Ectodermal cell (in vitro differentiated cells): ENCODE data around the gene DGKB.
A peak's percentile ranks its signal among the peaks of the same experiment; 100 is the strongest.

Experiments used
- H3K27ac ChIP-seq: 2 replicates; pipeline ENCODE4 v1.7.0; 2013; ENCODE audit warnings: mild to moderate bottlenecking, low read depth, low read length; ENCODE audit not compliant: insufficient read depth, poor library complexity, severe bottlenecking
- H3K27me3 ChIP-seq: 2 replicates; pipeline ENCODE4 v1.7.0; 2013; ENCODE audit warnings: mild to moderate bottlenecking, low read length; ENCODE audit not compliant: insufficient read depth, control insufficient read depth, poor library complexity, severe bottlenecking
- H3K36me3 ChIP-seq: one replicate; pipeline ENCODE4 v1.7.0; 2013; ENCODE audit warnings: low read length; ENCODE audit not compliant: control insufficient read depth, insufficient read depth
- H3K4me1 ChIP-seq: one replicate; pipeline ENCODE4 v1.7.0; 2013; ENCODE audit warnings: low read length; ENCODE audit not compliant: control insufficient read depth, insufficient read depth
- H3K4me3 ChIP-seq: 2 replicates; pipeline ENCODE4 v1.7.0; 2013; ENCODE audit warnings: low read depth, low read length, control low read depth; ENCODE audit not compliant: insufficient read depth
- H3K9me3 ChIP-seq: 2 replicates; pipeline ENCODE4 v1.7.0; 2013; ENCODE audit warnings: mild to moderate bottlenecking, low read length, moderate library complexity; ENCODE audit not compliant: control insufficient read depth
- WGBS, 2 experiments: methylation state at CpG; one replicate each; pipeline ENCODE4 v1.1.7; 2013; ENCODE audit warnings: missing lambda C conversion rate in 2 of 2; 5-methylcytosine and 5-hydroxymethylcytosine counted together

Gene DGKB

GRCh38 chr7:14125998-14126397 is 776.6 kb downstream of the DGKB start:
- H3K9me3 ChIP-seq, result no peaks in the 10 kb centered on the region
- H3K27me3 ChIP-seq, result no peaks in the 10 kb centered on the region
- H3K36me3 ChIP-seq, result no peaks in the 10 kb centered on the region
- 89 to 95% methylated on average over 3 of the region's 3 CpGs for whole genome bisulfite sequencing, 2 experiments
- H3K27ac ChIP-seq, result no peak overlapping the region
- no peak overlapping the region for H3K4me3 ChIP-seq
- no peaks in the 10 kb centered on the region for H3K4me1 ChIP-seq

GRCh38 chr7:14124716-14125115 is 777.8 kb downstream of the DGKB start:
- H3K36me3 ChIP-seq, result no peaks in the 10 kb centered on the region
- H3K9me3 ChIP-seq, result no peaks in the 10 kb centered on the region
- H3K4me1 ChIP-seq, result no peaks in the 10 kb centered on the region
- H3K27ac ChIP-seq, result no peak overlapping the region
- no peak overlapping the region for H3K4me3 ChIP-seq
- H3K27me3 ChIP-seq, result no peaks in the 10 kb centered on the region
- WGBS, 2 experiments, result 83 to 88% methylated on average over 2 of the region's 2 CpGs

GRCh38 chr7:14123923-14124322 is 778.6 kb downstream of the DGKB start:
- WGBS, 2 experiments, result 88 to 96% methylated on average over 1 of the region's 1 CpG
- H3K4me3 ChIP-seq, result no peak overlapping the region
- no peaks in the 10 kb centered on the region for H3K9me3 ChIP-seq
- no peak overlapping the region for H3K27ac ChIP-seq
- H3K27me3 ChIP-seq, result no peaks in the 10 kb centered on the region
- no peaks in the 10 kb centered on the region for H3K36me3 ChIP-seq
- H3K4me1 ChIP-seq, result no peaks in the 10 kb centered on the region

GRCh38 chr7:14115701-14116100 is 786.9 kb downstream of the DGKB start:
- 91 to 96% methylated on average over 2 of the region's 2 CpGs for WGBS, 2 experiments

GRCh38 chr7:14104861-14105260 is 797.7 kb downstream of the DGKB start:
- 71 to 84% methylated on average over 3 of the region's 3 CpGs for WGBS, 2 experiments
- peak overlapping the region; percentile 47 for H3K27ac ChIP-seq
- H3K4me1 ChIP-seq, result no peaks in the 10 kb centered on the region
- H3K9me3 ChIP-seq, result no peaks in the 10 kb centered on the region
- H3K36me3 ChIP-seq, result no peaks in the 10 kb centered on the region
- no peak overlapping the region for H3K4me3 ChIP-seq
- no peaks in the 10 kb centered on the region for H3K27me3 ChIP-seq

More at GRCh38 chr7:14115701-14116100, 786.9 kb downstream of the DGKB start:
- Histone ChIP-seq H3K9me3 (no peaks in the 10 kb centered on the region), H3K36me3 (no peaks in the 10 kb centered on the region), H3K27me3 (no peaks in the 10 kb centered on the region), H3K4me1 (no peaks in the 10 kb centered on the region), H3K27ac (no peak overlapping the region), H3K4me3 (no peak overlapping the region)

GRCh38 chr7:14096159-14096558 is 806.4 kb downstream of the DGKB start:
- Histone ChIP-seq H3K27ac (no peak overlapping the region), H3K36me3 (no peaks in the 10 kb centered on the region), H3K4me3 (no peak overlapping the region), H3K27me3 (no peaks in the 10 kb centered on the region), H3K9me3 (no peaks in the 10 kb centered on the region), H3K4me1 (no peaks in the 10 kb centered on the region)
- WGBS, 2 experiments, result 80% methylated on average over 1 of the region's 1 CpG; no CpG with 5 or more reads in 1 of the 2 experiments

GRCh38 chr7:14095233-14095950 is 807.2 kb downstream of the DGKB start:
- Histone ChIP-seq H3K4me3 (no peak overlapping the region), H3K4me1 (no peaks in the 10 kb centered on the region), H3K9me3 (no peaks in the 10 kb centered on the region), H3K27me3 (no peaks in the 10 kb centered on the region), H3K36me3 (no peaks in the 10 kb centered on the region), H3K27ac (no peak overlapping the region)
- 92 to 94% methylated on average over 4 of the region's 4 CpGs for whole genome bisulfite sequencing, 2 experiments
